SK-N-MC (cell line): Measurements from ENCODE around the gene XPR1.

Experiments
- DNase-seq: peaks from one replicate; pipeline ENCODE4 v3.0.0-alpha.2; 2011; ENCODE audit warnings: low read depth, low spot score
- H3K27ac ChIP-seq: fragments of 200-600 bp; sonication (generic); 2 replicates; pipeline ENCODE4 v1.5.1; 2016; ENCODE audit warnings: mixed run types
- H3K36me3 ChIP-seq: fragments of 200-600 bp; sonication (generic); 2 replicates; pipeline ENCODE4 v1.6.1; 2017; ENCODE audit warnings: antibody characterized with exemption, low read length, mixed read lengths; ENCODE audit not compliant: insufficient read depth
- H3K4me3 ChIP-seq: fragments of 200-600 bp; sonication (generic); 2 replicates; pipeline ENCODE4 v1.5.1; 2016
- H3K9ac ChIP-seq: fragments of 200-600 bp; sonication (generic); 2 replicates; pipeline ENCODE4 v1.8.0; 2017; ENCODE audit warnings: mixed run types, mixed read lengths; ENCODE audit not compliant: insufficient read length
- H3K9me3 ChIP-seq: fragments of 200-600 bp; sonication (generic); 2 replicates; pipeline ENCODE4 v1.6.1; 2017; ENCODE audit warnings: low read depth, mild to moderate bottlenecking, antibody characterized with exemption, low read length, moderate library complexity, mixed read lengths
- EZH2 ChIP-seq: fragments of 200-600 bp; sonication (generic); IDR thresholded peaks from one replicate; pipeline ENCODE4 v1.6.1; 2017; ENCODE audit warnings: antibody characterized with exemption
- FOXP2 ChIP-seq: optimal IDR thresholded peaks from 2 replicates; pipeline ENCODE3; 2011; ENCODE audit warnings: mild to moderate bottlenecking, moderate library complexity; ENCODE audit not compliant: insufficient read depth; ENCODE audit errors: extremely low read length, control extremely low read depth
- POLR2AphosphoS5 ChIP-seq: IDR thresholded peaks from 2 replicates; pipeline ENCODE4 v1.6.1; 2012; ENCODE audit warnings: mild to moderate bottlenecking, low read depth, low read length, borderline replicate concordance

XPR1 gene

DNA sequence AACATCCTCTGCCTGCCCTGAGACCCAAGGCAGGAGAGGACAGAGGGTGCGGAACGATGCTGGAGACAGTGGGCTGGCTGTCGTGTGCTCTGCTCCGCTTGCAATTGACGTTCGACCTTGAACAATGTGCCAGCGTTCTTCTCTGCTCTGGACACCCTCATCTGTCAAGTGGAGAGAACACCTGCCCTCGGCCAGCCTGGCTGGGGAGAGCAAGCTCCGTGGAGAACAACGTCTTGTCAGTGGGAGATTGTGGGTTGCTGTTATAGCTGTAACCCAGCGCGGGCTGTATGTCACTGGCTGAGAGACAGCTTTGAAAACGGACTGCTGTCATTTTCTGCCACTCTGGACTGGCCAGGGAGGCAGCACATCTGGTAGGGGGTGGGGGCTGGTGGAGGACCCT lies 295.5 kb downstream of the XPR1 start:
- DNase-seq: no peak
- no peak overlapping the region for H3K27ac ChIP-seq

GRCh38 chr1:180927841-180928240 lies 296.0 kb downstream of the XPR1 start:
- H3K9ac ChIP-seq: no peak overlapping the region
- H3K4me3 ChIP-seq: no peak overlapping the region
- H3K27ac ChIP-seq: no peak overlapping the region
- TF ChIP-seq POLR2AphosphoS5 (no peak), EZH2 (no peak), FOXP2 (no peak)
- DNase-seq: no peak
- no peaks in the 10 kb centered on the region for H3K36me3 ChIP-seq
- no peaks in the 10 kb centered on the region for H3K9me3 ChIP-seq

More for the DNA sequence above, 295.5 kb downstream of the XPR1 start:
- TF ChIP-seq EZH2: no peak
- no peak for TF ChIP-seq FOXP2
- no peak for TF ChIP-seq POLR2AphosphoS5
- Histone ChIP-seq H3K36me3 (no peaks in the 10 kb centered on the region), H3K9ac (no peak overlapping the region), H3K4me3 (no peak overlapping the region), H3K9me3 (no peaks in the 10 kb centered on the region)

DNA sequence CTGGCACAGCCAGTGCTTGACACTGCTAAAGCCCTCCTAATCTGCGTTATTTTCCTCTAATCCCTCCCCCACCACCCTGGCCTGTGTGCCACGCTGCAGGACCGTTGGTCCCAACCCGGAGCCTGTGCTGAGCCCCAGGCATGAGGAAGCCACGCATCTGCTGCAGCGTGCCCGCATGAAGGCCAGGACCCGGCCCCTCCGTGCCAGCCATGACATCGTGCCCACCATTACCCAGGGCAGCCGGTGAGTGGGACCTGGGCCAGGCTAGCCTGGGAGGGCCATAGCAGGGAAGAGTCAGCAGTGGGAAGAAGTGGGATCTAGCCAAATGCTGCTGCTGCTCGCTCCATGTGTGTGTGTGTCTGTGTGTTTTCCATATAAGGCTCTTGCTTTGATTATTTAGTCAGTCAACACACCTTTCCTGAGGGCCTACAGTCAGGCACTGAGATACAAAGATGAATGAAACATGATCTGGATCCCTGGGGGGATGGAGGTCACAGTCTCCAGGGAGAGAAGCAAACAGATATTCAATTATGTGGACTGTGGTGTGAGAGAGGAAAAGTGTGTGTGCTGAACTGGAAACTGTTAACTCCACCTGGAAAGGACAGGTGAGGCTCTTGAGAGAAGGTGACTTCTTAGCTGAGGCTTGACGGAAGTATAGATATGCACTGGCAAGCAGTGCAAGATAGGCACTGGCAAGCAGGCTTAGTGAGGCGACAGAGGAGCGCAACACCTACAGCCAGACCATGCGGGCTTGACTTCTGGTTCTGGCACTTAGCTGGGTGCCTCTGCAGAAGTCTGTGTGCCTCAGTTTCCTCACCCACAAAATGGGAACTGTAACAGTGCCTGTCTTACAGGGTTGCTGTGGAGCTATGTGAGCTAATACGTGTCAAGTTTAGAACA lies 296.8 kb downstream of the XPR1 start:
- Histone ChIP-seq H3K9me3 (no peaks in the 10 kb centered on the region), H3K9ac (no peak overlapping the region), H3K4me3 (no peak overlapping the region), H3K27ac (no peak overlapping the region), H3K36me3 (no peaks in the 10 kb centered on the region)
- no peak for DNase-seq
- TF ChIP-seq FOXP2 (no peak), POLR2AphosphoS5 (no peak), EZH2 (no peak)

- no peak for TF ChIP-seq FOXP2
- no peak for TF ChIP-seq EZH2
- no peak for TF ChIP-seq POLR2AphosphoS5
- Histone ChIP-seq H3K9me3 (no peaks in the 10 kb centered on the region), H3K27ac (no peak overlapping the region), H3K36me3 (no peaks in the 10 kb centered on the region), H3K4me3 (no peak overlapping the region), H3K9ac (no peak overlapping the region)
- no peak for DNase-seq
These were observed 297.6 kb downstream of the XPR1 start for GRCh38 chr1:180929389-180929788.

DNA sequence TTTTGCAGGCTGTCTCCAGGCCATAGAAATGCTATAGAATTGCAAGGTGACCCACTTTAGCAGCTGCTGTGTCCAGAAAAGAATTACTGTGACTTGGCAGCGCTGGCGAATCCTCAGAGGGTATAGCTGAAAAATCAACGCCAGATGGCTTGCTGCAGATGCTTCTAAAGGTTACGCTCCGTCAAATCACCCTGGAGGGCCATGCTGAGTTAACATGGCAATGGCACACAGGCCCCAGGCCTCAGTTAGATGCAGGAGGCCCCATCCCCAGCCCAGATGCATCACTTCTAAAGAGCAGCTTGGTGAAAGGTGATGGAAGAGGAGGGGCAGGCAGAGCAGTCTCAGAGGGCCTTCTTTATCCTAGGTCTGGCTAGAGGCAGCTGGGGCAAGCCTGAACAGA lies 298.9 kb downstream of the XPR1 start:
- H3K9ac ChIP-seq: no peak overlapping the region
- no peaks in the 10 kb centered on the region for H3K36me3 ChIP-seq
- H3K27ac ChIP-seq: no peak overlapping the region
- H3K4me3 ChIP-seq: no peak overlapping the region
- TF ChIP-seq FOXP2 (no peak), EZH2 (no peak), POLR2AphosphoS5 (no peak)
- no peak for DNase-seq
- no peaks in the 10 kb centered on the region for H3K9me3 ChIP-seq

- TF ChIP-seq FOXP2 (no peak), EZH2 (no peak), POLR2AphosphoS5 (no peak)
- Histone ChIP-seq H3K4me3 (no peak overlapping the region), H3K36me3 (no peaks in the 10 kb centered on the region), H3K9me3 (no peaks in the 10 kb centered on the region), H3K9ac (no peak overlapping the region), H3K27ac (no peak overlapping the region)
- no peak for DNase-seq
These were observed 299.7 kb downstream of the XPR1 start for GRCh38 chr1:180931529-180931928.

DNA sequence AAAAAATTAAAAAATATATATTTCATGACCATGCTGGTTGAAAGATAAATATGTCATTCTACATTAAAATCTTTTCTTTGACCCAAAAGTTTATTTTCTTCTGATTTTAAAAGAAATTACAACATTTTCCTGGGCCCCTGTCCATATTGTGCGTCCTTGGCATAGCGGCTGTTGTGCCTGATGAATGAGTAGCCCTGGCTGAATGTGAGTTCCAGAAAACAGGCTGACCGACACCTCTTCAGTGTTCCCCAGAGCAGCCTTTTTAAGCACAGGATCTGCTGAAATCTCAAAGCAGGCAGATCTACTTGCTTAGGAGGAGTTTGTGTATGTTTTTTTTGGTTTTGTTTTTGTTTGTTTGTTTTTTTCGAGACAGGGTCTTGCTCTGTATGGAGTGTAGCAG lies 300.6 kb downstream of the XPR1 start:
- Histone ChIP-seq H3K4me3 (no peak overlapping the region), H3K9ac (no peak overlapping the region), H3K9me3 (no peaks in the 10 kb centered on the region), H3K27ac (no peak overlapping the region), H3K36me3 (no peaks in the 10 kb centered on the region)
- TF ChIP-seq POLR2AphosphoS5 (no peak), EZH2 (no peak), FOXP2 (no peak)
- no peak for DNase-seq

DNA sequence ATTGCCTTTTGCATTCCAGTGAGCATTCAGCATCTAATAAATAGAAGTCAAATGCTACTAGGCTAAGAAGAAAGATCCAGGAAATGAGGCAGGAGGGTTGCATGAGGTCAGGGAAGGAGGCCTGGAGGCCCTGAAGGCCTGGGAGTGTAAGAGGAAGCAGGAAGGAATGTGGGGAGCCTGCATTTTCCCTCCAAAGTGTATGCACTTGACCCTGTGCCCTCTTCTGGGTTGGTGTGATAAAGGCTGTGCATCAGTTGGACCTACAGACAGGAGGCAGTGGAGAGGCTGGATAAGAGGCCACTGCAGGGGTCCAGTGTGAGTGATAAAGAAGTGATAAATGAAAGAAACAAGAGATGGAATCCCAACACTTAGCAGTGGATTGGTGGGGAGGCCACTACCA lies 301.3 kb downstream of the XPR1 start:
- TF ChIP-seq POLR2AphosphoS5: no peak
- no peak for TF ChIP-seq FOXP2
- TF ChIP-seq EZH2: no peak
- Histone ChIP-seq H3K9ac (no peak overlapping the region), H3K36me3 (no peaks in the 10 kb centered on the region), H3K27ac (no peak overlapping the region), H3K4me3 (no peak overlapping the region), H3K9me3 (no peaks in the 10 kb centered on the region)
- DNase-seq: no peak

- H3K27ac ChIP-seq: no peak overlapping the region
- no peak overlapping the region for H3K4me3 ChIP-seq
- TF ChIP-seq FOXP2: no peak
- TF ChIP-seq EZH2: no peak
- TF ChIP-seq POLR2AphosphoS5: no peak
- H3K9me3 ChIP-seq: no peaks in the 10 kb centered on the region
- no peaks in the 10 kb centered on the region for H3K36me3 ChIP-seq
- no peak overlapping the region for H3K9ac ChIP-seq
- DNase-seq: no peak
These were observed 302.7 kb downstream of the XPR1 start for GRCh38 chr1:180934563-180934962.
